ENCODE data around the gene KCNAB1. TPM values are rescaled to one million over a fixed set of nuclear protein-coding genes. Genes with fewer than 3 reads are reported as not detected.

The KCNAB1 gene
- total RNA-seq, 1 experiment from 2014 or later, result not detected

DNA sequence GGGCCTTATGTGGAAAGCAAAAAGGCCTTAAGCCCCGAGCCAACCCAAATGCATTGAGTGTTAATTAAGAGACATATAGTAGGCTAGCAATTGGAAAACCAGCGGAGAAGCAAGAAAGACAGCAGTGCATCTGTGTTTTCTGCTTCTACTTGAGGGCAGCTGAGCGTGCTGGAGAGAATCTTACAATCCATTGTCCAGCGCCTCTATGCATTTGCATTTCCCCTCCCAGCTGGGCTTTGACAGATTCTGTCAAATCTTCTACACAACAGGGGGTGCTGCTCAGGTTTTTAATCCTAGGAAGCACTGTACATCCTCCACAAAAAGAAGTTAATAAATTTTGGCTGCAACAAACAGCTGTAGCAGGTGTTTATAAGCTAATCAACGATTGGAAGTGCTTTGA, 410.6 kb downstream of the KCNAB1 start:
- CTCF ChIA-PET, result no interaction called here
- no TSS peak for BruUV-seq (replicated peaks)
- no peak for TF ChIP-seq ELF1 (IDR thresholded peaks at IDR 0.05; ENCODE audit: borderline replicate concordance, low read depth)
- TF ChIP-seq CBX3 (IDR thresholded peaks at IDR 0.05; ENCODE audit: low read depth), result no peak
- TF ChIP-seq ZNF274 (IDR thresholded peaks at IDR 0.05; ENCODE audit: low read depth, low read length), result no peak
- TF ChIP-seq ATF3 (IDR thresholded peaks at IDR 0.05), result no peak
- TF ChIP-seq SRF (IDR thresholded peaks at IDR 0.05; ENCODE audit: low read depth), result no peak
- no peak for TF ChIP-seq CEBPB (IDR thresholded peaks at IDR 0.05; ENCODE audit: low read depth)
- no peak for TF ChIP-seq EZH2phosphoT487 (IDR thresholded peaks at IDR 0.05; ENCODE audit: borderline replicate concordance)
- TF ChIP-seq EGR1 (IDR thresholded peaks at IDR 0.05; ENCODE audit: low read depth), result no peak
- no peak for TF ChIP-seq ZFX (IDR thresholded peaks at IDR 0.05)
- TF ChIP-seq, protein P1, sequence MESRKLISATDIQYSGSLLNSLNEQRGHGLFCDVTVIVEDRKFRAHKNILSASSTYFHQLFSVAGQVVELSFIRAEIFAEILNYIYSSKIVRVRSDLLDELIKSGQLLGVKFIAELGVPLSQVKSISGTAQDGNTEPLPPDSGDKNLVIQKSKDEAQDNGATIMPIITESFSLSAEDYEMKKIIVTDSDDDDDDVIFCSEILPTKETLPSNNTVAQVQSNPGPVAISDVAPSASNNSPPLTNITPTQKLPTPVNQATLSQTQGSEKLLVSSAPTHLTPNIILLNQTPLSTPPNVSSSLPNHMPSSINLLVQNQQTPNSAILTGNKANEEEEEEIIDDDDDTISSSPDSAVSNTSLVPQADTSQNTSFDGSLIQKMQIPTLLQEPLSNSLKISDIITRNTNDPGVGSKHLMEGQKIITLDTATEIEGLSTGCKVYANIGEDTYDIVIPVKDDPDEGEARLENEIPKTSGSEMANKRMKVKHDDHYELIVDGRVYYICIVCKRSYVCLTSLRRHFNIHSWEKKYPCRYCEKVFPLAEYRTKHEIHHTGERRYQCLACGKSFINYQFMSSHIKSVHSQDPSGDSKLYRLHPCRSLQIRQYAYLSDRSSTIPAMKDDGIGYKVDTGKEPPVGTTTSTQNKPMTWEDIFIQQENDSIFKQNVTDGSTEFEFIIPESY (IDR thresholded peaks at IDR 0.05; ENCODE audit: extremely low read depth, insufficient replicate concordance, low read length), result no peak
- no peak for TF ChIP-seq POLR2A (IDR thresholded peaks at IDR 0.05; ENCODE audit: borderline replicate concordance, extremely low read depth, insufficient read depth, insufficient read length)
- no peak for TF ChIP-seq FOSL1 (IDR thresholded peaks at IDR 0.05; ENCODE audit: low read depth)
- no peak for TF ChIP-seq JUND (IDR thresholded peaks at IDR 0.05)
- TF ChIP-seq, protein P2, sequence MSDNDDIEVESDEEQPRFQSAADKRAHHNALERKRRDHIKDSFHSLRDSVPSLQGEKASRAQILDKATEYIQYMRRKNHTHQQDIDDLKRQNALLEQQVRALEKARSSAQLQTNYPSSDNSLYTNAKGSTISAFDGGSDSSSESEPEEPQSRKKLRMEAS (IDR thresholded peaks at IDR 0.05), result no peak
- TF ChIP-seq RAD21 (IDR thresholded peaks at IDR 0.05; ENCODE audit: low read depth), result no peak
- TF ChIP-seq SIN3A (IDR thresholded peaks at IDR 0.05; ENCODE audit: low read depth), result no peak
- no peak for TF ChIP-seq SP1 (IDR thresholded peaks at IDR 0.05; ENCODE audit: low read depth)
- no peak for TF ChIP-seq REST (IDR thresholded peaks at IDR 0.05; ENCODE audit: low read depth)
- no peak for TF ChIP-seq YY1 (IDR thresholded peaks at IDR 0.05; ENCODE audit: extremely low read depth, insufficient replicate concordance, low read depth, low read length)

More for the DNA sequence above, 410.6 kb downstream of the KCNAB1 start:
- DNase-seq (ENCODE audit: low read depth, low spot score), result no peak
- H2AFZ ChIP-seq (ENCODE audit: low read depth, low read length, poor library complexity, severe bottlenecking), result no peak overlapping the region
- no peak overlapping the region for H3K9ac ChIP-seq (ENCODE audit: low read length)
- H3K27me3 ChIP-seq (ENCODE audit: insufficient read depth, low read length), result no peaks in the 10 kb centered on the region
- RAD21 ChIA-PET (ENCODE audit: low non-redundant PET in 1 of 2, low total read pairs in 2 of 2, uncharacterized antibody in 2 of 2, unreplicated experiment in 2 of 2), result no interaction called here
- H3K4me1 ChIP-seq (ENCODE audit: control insufficient read depth in 1 of 2, insufficient read depth in 2 of 2, low read length in 2 of 2), result peaks cover 4 to 14% of the 10 kb centered on the region in 2 experiments; a peak in 2 of 4 replicates
- no peaks in the 10 kb centered on the region for H3K9me2 ChIP-seq (ENCODE audit: insufficient read depth)
- no peak overlapping the region for H3K4me2 ChIP-seq (ENCODE audit: low read length)
- H3K79me2 ChIP-seq (ENCODE audit: insufficient read depth, low read length), result no peaks in the 10 kb centered on the region
- no peaks in the 10 kb centered on the region for H3K9me3 ChIP-seq (ENCODE audit: control insufficient read depth in 1 of 2, insufficient read depth in 1 of 2, low read depth in 1 of 2, low read length in 2 of 2)
- intact Hi-C loops (cut with micrococcal nuclease), result no loop called here
- H4K20me1 ChIP-seq (ENCODE audit: insufficient read depth), result no peaks in the 10 kb centered on the region
- no peak overlapping the region for H3K4me3 ChIP-seq (replicated peaks in 1 of 2; ENCODE audit: low read depth in 1 of 2, low read length in 2 of 2)
- ATAC-seq, result no peak
- POLR2A ChIA-PET, result no interaction called here
- H3K27ac ChIP-seq (ENCODE audit: low read depth, low read length), result no peak overlapping the region
- H3K36me3 ChIP-seq (ENCODE audit: control insufficient read depth in 1 of 2, insufficient read depth in 2 of 2, low read length in 2 of 2), result no peaks in the 10 kb centered on the region

Measured in HCT116 (cell line).